ENCODE data around the gene PLEKHO2.
"Not testable (repeated sequence)": the region's sequence is repeated elsewhere in the genome, so short reads cannot be mapped to it uniquely, and the experiment has no call there.

Gene PLEKHO2

GRCh38 chr15:64807751-64808222, 33.9 kb upstream of the PLEKHO2 start:
- Histone ChIP-seq H3K9me3 (ENCODE audit: control insufficient read depth in 1 of 2, low read length in 2 of 2) (no peaks in the 10 kb centered on the region), H3K4me1 (ENCODE audit: control insufficient read depth in 1 of 2, insufficient read depth in 2 of 2, low read length in 2 of 2) (no peaks in the 10 kb centered on the region), H3K27me3 (ENCODE audit: control insufficient read depth in 1 of 2, insufficient read depth in 2 of 2, low read length in 2 of 2) (no peaks in the 10 kb centered on the region), H3K27ac (ENCODE audit: low read depth, low read length) (no peak overlapping the region), H3K36me3 (ENCODE audit: control insufficient read depth in 1 of 2, insufficient read depth in 2 of 2, low read length in 2 of 2) (no peaks in the 10 kb centered on the region), H3K4me3 (ENCODE audit: low read depth in 1 of 2, low read length in 2 of 2) (no peak overlapping the region), H3K9ac (ENCODE audit: low read depth in 1 of 2, low read length in 2 of 2) (no peak overlapping the region)

GRCh38 chr15:64808785-64809453, 32.8 kb upstream of the PLEKHO2 start:
- H3K4me1 ChIP-seq (ENCODE audit: control insufficient read depth in 1 of 2, insufficient read depth in 2 of 2, low read length in 2 of 2): no peaks in the 10 kb centered on the region
- H3K9me3 ChIP-seq (ENCODE audit: control insufficient read depth in 1 of 2, low read length in 2 of 2): no peaks in the 10 kb centered on the region
- no peak overlapping the region for H3K4me3 ChIP-seq (ENCODE audit: low read depth in 1 of 2, low read length in 2 of 2)
- no peak overlapping the region for H3K27ac ChIP-seq (ENCODE audit: low read depth, low read length)
- no peaks in the 10 kb centered on the region for H3K27me3 ChIP-seq (ENCODE audit: control insufficient read depth in 1 of 2, insufficient read depth in 2 of 2, low read length in 2 of 2)
- no peak overlapping the region for H3K9ac ChIP-seq (ENCODE audit: low read depth in 1 of 2, low read length in 2 of 2)
- no peaks in the 10 kb centered on the region for H3K36me3 ChIP-seq (ENCODE audit: control insufficient read depth in 1 of 2, insufficient read depth in 2 of 2, low read length in 2 of 2)

- Histone ChIP-seq H3K9me3 (ENCODE audit: control insufficient read depth in 1 of 2, low read length in 2 of 2) (no peaks in the 10 kb centered on the region), H3K36me3 (ENCODE audit: control insufficient read depth in 1 of 2, insufficient read depth in 2 of 2, low read length in 2 of 2) (no peaks in the 10 kb centered on the region), H3K9ac (ENCODE audit: low read depth in 1 of 2, low read length in 2 of 2) (no peak overlapping the region), H3K27ac (ENCODE audit: low read depth, low read length) (no peak overlapping the region), H3K27me3 (ENCODE audit: control insufficient read depth in 1 of 2, insufficient read depth in 2 of 2, low read length in 2 of 2) (no peaks in the 10 kb centered on the region), H3K4me3 (ENCODE audit: low read depth in 1 of 2, low read length in 2 of 2) (no peak overlapping the region), H3K4me1 (ENCODE audit: control insufficient read depth in 1 of 2, insufficient read depth in 2 of 2, low read length in 2 of 2) (no peaks in the 10 kb centered on the region)
Observed at GRCh38 chr15:64809649-64810496, 31.8 kb upstream of the PLEKHO2 start.

- H3K9ac ChIP-seq (ENCODE audit: low read depth in 1 of 2, low read length in 2 of 2): no peak overlapping the region
- no peaks in the 10 kb centered on the region for H3K27me3 ChIP-seq (ENCODE audit: control insufficient read depth in 1 of 2, insufficient read depth in 2 of 2, low read length in 2 of 2)
- H3K27ac ChIP-seq (ENCODE audit: low read depth, low read length): no peak overlapping the region
- H3K4me1 ChIP-seq (ENCODE audit: control insufficient read depth in 1 of 2, insufficient read depth in 2 of 2, low read length in 2 of 2): no peaks in the 10 kb centered on the region
- no peak overlapping the region for H3K4me3 ChIP-seq (ENCODE audit: low read depth in 1 of 2, low read length in 2 of 2)
- H3K9me3 ChIP-seq (ENCODE audit: control insufficient read depth in 1 of 2, low read length in 2 of 2): no peaks in the 10 kb centered on the region
- no peaks in the 10 kb centered on the region for H3K36me3 ChIP-seq (ENCODE audit: control insufficient read depth in 1 of 2, insufficient read depth in 2 of 2, low read length in 2 of 2)
Observed at GRCh38 chr15:64810497-64811326, 31.0 kb upstream of the PLEKHO2 start.

- Histone ChIP-seq H3K9me3 (ENCODE audit: control insufficient read depth in 1 of 2, low read length in 2 of 2) (no peaks in the 10 kb centered on the region), H3K27me3 (ENCODE audit: control insufficient read depth in 1 of 2, insufficient read depth in 2 of 2, low read length in 2 of 2) (no peaks in the 10 kb centered on the region), H3K4me1 (ENCODE audit: control insufficient read depth in 1 of 2, insufficient read depth in 2 of 2, low read length in 2 of 2) (no peaks in the 10 kb centered on the region), H3K9ac (ENCODE audit: low read depth in 1 of 2, low read length in 2 of 2) (no peak overlapping the region), H3K27ac (ENCODE audit: low read depth, low read length) (no peak overlapping the region), H3K4me3 (ENCODE audit: low read depth in 1 of 2, low read length in 2 of 2) (no peak overlapping the region), H3K36me3 (ENCODE audit: control insufficient read depth in 1 of 2, insufficient read depth in 2 of 2, low read length in 2 of 2) (no peaks in the 10 kb centered on the region)
Observed at GRCh38 chr15:64813075-64813474, 28.6 kb upstream of the PLEKHO2 start.

GRCh38 chr15:64814283-64814682, 27.4 kb upstream of the PLEKHO2 start:
- not testable (repeated sequence) for H3K9me3 ChIP-seq (ENCODE audit: control insufficient read depth in 1 of 2, low read length in 2 of 2); H3K27ac ChIP-seq (ENCODE audit: low read depth, low read length); H3K4me3 ChIP-seq (ENCODE audit: low read depth in 1 of 2, low read length in 2 of 2); H3K9ac ChIP-seq (ENCODE audit: low read depth in 1 of 2, low read length in 2 of 2); H3K36me3 ChIP-seq (ENCODE audit: control insufficient read depth in 1 of 2, insufficient read depth in 2 of 2, low read length in 2 of 2); H3K4me1 ChIP-seq (ENCODE audit: control insufficient read depth in 1 of 2, insufficient read depth in 2 of 2, low read length in 2 of 2); H3K27me3 ChIP-seq (ENCODE audit: control insufficient read depth in 1 of 2, insufficient read depth in 2 of 2, low read length in 2 of 2)

GRCh38 chr15:64814965-64815364, 26.8 kb upstream of the PLEKHO2 start:
- not testable (repeated sequence) for H3K9me3 ChIP-seq (ENCODE audit: control insufficient read depth in 1 of 2, low read length in 2 of 2); H3K27me3 ChIP-seq (ENCODE audit: control insufficient read depth in 1 of 2, insufficient read depth in 2 of 2, low read length in 2 of 2); H3K4me1 ChIP-seq (ENCODE audit: control insufficient read depth in 1 of 2, insufficient read depth in 2 of 2, low read length in 2 of 2); H3K36me3 ChIP-seq (ENCODE audit: control insufficient read depth in 1 of 2, insufficient read depth in 2 of 2, low read length in 2 of 2); H3K4me3 ChIP-seq (ENCODE audit: low read depth in 1 of 2, low read length in 2 of 2); H3K27ac ChIP-seq (ENCODE audit: low read depth, low read length); H3K9ac ChIP-seq (ENCODE audit: low read depth in 1 of 2, low read length in 2 of 2)

- Histone ChIP-seq H3K9me3 (ENCODE audit: control insufficient read depth in 1 of 2, low read length in 2 of 2) (no peaks in the 10 kb centered on the region), H3K27me3 (ENCODE audit: control insufficient read depth in 1 of 2, insufficient read depth in 2 of 2, low read length in 2 of 2) (no peaks in the 10 kb centered on the region), H3K4me3 (ENCODE audit: low read depth in 1 of 2, low read length in 2 of 2) (no peak overlapping the region), H3K4me1 (ENCODE audit: control insufficient read depth in 1 of 2, insufficient read depth in 2 of 2, low read length in 2 of 2) (no peaks in the 10 kb centered on the region), H3K27ac (ENCODE audit: low read depth, low read length) (no peak overlapping the region), H3K9ac (ENCODE audit: low read depth in 1 of 2, low read length in 2 of 2) (no peak overlapping the region), H3K36me3 (ENCODE audit: control insufficient read depth in 1 of 2, insufficient read depth in 2 of 2, low read length in 2 of 2) (peaks cover 0 to 10% of the 10 kb centered on the region in 2 donors)
Observed at GRCh38 chr15:64816452-64816851, 25.3 kb upstream of the PLEKHO2 start.

- no peak overlapping the region for H3K27ac ChIP-seq (ENCODE audit: low read depth, low read length)
- peak overlapping the region; percentile 68 to 73 for H3K4me3 ChIP-seq (ENCODE audit: low read depth in 1 of 2, low read length in 2 of 2)
- H3K9ac ChIP-seq (ENCODE audit: low read depth in 1 of 2, low read length in 2 of 2): peak overlapping the region; percentile 42 to 49
- peaks cover 23 to 27% of the 10 kb centered on the region in 2 donors for H3K4me1 ChIP-seq (ENCODE audit: control insufficient read depth in 1 of 2, insufficient read depth in 2 of 2, low read length in 2 of 2)
- H3K27me3 ChIP-seq (ENCODE audit: control insufficient read depth in 1 of 2, insufficient read depth in 2 of 2, low read length in 2 of 2): no peaks in the 10 kb centered on the region
- H3K36me3 ChIP-seq (ENCODE audit: control insufficient read depth in 1 of 2, insufficient read depth in 2 of 2, low read length in 2 of 2): peaks cover 0 to 5% of the 10 kb centered on the region in 2 donors
- H3K9me3 ChIP-seq (ENCODE audit: control insufficient read depth in 1 of 2, low read length in 2 of 2): no peaks in the 10 kb centered on the region
Observed at GRCh38 chr15:64824929-64825430, 16.7 kb upstream of the PLEKHO2 start.

All from duodenal mucosa (tissue), 2 donors.